ENCODE data around the gene ID4. TPM values are rescaled to one million over a fixed set of nuclear protein-coding genes. Genes with fewer than 3 reads are reported as not detected.

ID4 gene
- total RNA-seq: under 0.01 and 0.04 TPM in 2 replicates

GRCh38 chr6:19836799-19837510 is at the start of gene ID4:
ID4 (plus strand) TSS chr6:19837370; CDS start chr6:19837755, 385 bp downstream.
- DNase-seq (ENCODE audit: low read depth, low spot score): no peak

GRCh38 chr6:19788686-19789085 is 48.5 kb upstream of the ID4 start:
- no peak for DNase-seq (ENCODE audit: low read depth, low spot score)

GRCh38 chr6:19789100-19789803 is 47.9 kb upstream of the ID4 start:
- no peak for DNase-seq (ENCODE audit: low read depth, low spot score)

- DNase-seq (ENCODE audit: low read depth, low spot score): no peak
Observed at GRCh38 chr6:19791267-19791666, 45.9 kb upstream of the ID4 start.

GRCh38 chr6:19795211-19795610 is 42.0 kb upstream of the ID4 start:
- DNase-seq (ENCODE audit: low read depth, low spot score): no peak

- no peak for DNase-seq (ENCODE audit: low read depth, low spot score)
Observed at GRCh38 chr6:19796452-19796851, 40.7 kb upstream of the ID4 start.

GRCh38 chr6:19798362-19798761 is 38.8 kb upstream of the ID4 start:
- no peak for DNase-seq (ENCODE audit: low read depth, low spot score)

GRCh38 chr6:19802656-19803055 is 34.5 kb upstream of the ID4 start:
- DNase-seq (ENCODE audit: low read depth, low spot score): no peak

- DNase-seq (ENCODE audit: low read depth, low spot score): no peak
Observed at GRCh38 chr6:19803331-19804204, 33.6 kb upstream of the ID4 start.

GRCh38 chr6:19804205-19805128 is 32.7 kb upstream of the ID4 start:
- peak; percentile 79 for DNase-seq (ENCODE audit: low read depth, low spot score)

- DNase-seq (ENCODE audit: low read depth, low spot score): no peak
Observed at GRCh38 chr6:19805129-19805481, 32.1 kb upstream of the ID4 start.

GRCh38 chr6:19806971-19807396 is 30.2 kb upstream of the ID4 start:
- no peak for DNase-seq (ENCODE audit: low read depth, low spot score)

GRCh38 chr6:19811397-19812079 is 25.6 kb upstream of the ID4 start:
- DNase-seq (ENCODE audit: low read depth, low spot score): no peak

- DNase-seq (ENCODE audit: low read depth, low spot score): no peak
Observed at GRCh38 chr6:19812512-19813119, 24.6 kb upstream of the ID4 start.

- no peak for DNase-seq (ENCODE audit: low read depth, low spot score)
Observed at GRCh38 chr6:19818805-19819204, 18.4 kb upstream of the ID4 start.

GRCh38 chr6:19824058-19824807 is 12.9 kb upstream of the ID4 start:
- no peak for DNase-seq (ENCODE audit: low read depth, low spot score)

- DNase-seq (ENCODE audit: low read depth, low spot score): no peak
Observed at GRCh38 chr6:19827247-19827646, 9.9 kb upstream of the ID4 start.

- DNase-seq (ENCODE audit: low read depth, low spot score): no peak
Observed at GRCh38 chr6:19827903-19828302, 9.3 kb upstream of the ID4 start.

- DNase-seq (ENCODE audit: low read depth, low spot score): no peak
Observed at GRCh38 chr6:19830171-19830570, 7.0 kb upstream of the ID4 start.
